ENCODE measurements around the gene TRIM50. TPM values are rescaled to one million over a fixed set of nuclear protein-coding genes. Genes with fewer than 3 reads are reported as not detected.
"Not testable (repeated sequence)": the region's sequence is repeated elsewhere in the genome, so short reads cannot be mapped to it uniquely, and the experiment has no call there.

The TRIM50 gene
- total and polyA plus RNA-seq, 2 experiments from 2014 or later: not detected

GRCh38 chr7:73318656-73319204 lies 9.2 kb downstream of the TRIM50 start:
- H3K9ac ChIP-seq; in situ Hi-C loops (cut with MboI): not testable (repeated sequence)
- WGBS, 2 experiments (ENCODE audit: low coverage in 1 of 2, low lambda C conversion rate in 2 of 2, missing lambda C conversion rate in 2 of 2): 63 to 72% methylated on average over 13 to 15 of the region's 18 CpGs

GRCh38 chr7:73316521-73316920 lies 11.4 kb downstream of the TRIM50 start:
- Histone ChIP-seq H3K4me1 (ENCODE audit: insufficient read depth) (no peaks in the 10 kb centered on the region), H2AFZ (no peak overlapping the region), H3F3A (ENCODE audit: insufficient read depth) (no peaks in the 10 kb centered on the region), H3K36me3 (ENCODE audit: low read depth) (no peaks in the 10 kb centered on the region), H3K9me3 (ENCODE audit: low read depth) (no peaks in the 10 kb centered on the region), H3K79me2 (ENCODE audit: insufficient read depth) (no peaks in the 10 kb centered on the region), H3K9ac (no peak overlapping the region), H3K4me3 (no peak overlapping the region), H3K27ac (no peak overlapping the region), H3K27me3 (replicated peaks; ENCODE audit: insufficient read depth) (no peaks in the 10 kb centered on the region; the same call in 1 of the 2 replicates), H4K20me1 (ENCODE audit: insufficient read depth) (no peaks in the 10 kb centered on the region), H3K4me2 (ENCODE audit: unreplicated experiment) (no peak overlapping the region), H3K9me2 (ENCODE audit: insufficient read depth) (no peaks in the 10 kb centered on the region)
- in situ Hi-C loops (cut with MboI): no loop called here
- TF ChIP-seq EZH2phosphoT487 (IDR thresholded peaks at IDR 0.05; ENCODE audit: insufficient read depth, low read depth) (no peak), EZH2 (IDR thresholded peaks at IDR 0.05; ENCODE audit: insufficient read depth, poor library complexity, severe bottlenecking) (no peak)
- DNase-seq: no peak
- WGBS, 2 experiments (ENCODE audit: low coverage in 1 of 2, low lambda C conversion rate in 2 of 2, missing lambda C conversion rate in 2 of 2): 62 to 72% methylated on average over 8 to 9 of the region's 9 CpGs

More at GRCh38 chr7:73318656-73319204, 9.2 kb downstream of the TRIM50 start:
- H3K4me1 ChIP-seq (ENCODE audit: insufficient read depth); DNase-seq; H2AFZ ChIP-seq; H3K79me2 ChIP-seq (ENCODE audit: insufficient read depth); H3F3A ChIP-seq (ENCODE audit: insufficient read depth); H3K27ac ChIP-seq; H3K36me3 ChIP-seq (ENCODE audit: low read depth); H3K4me2 ChIP-seq (ENCODE audit: unreplicated experiment); H3K27me3 ChIP-seq (replicated peaks; ENCODE audit: insufficient read depth); H3K9me2 ChIP-seq (ENCODE audit: insufficient read depth); H4K20me1 ChIP-seq (ENCODE audit: insufficient read depth); H3K4me3 ChIP-seq; H3K9me3 ChIP-seq (ENCODE audit: low read depth): not testable (repeated sequence)

GRCh38 chr7:73314271-73314670 lies 13.6 kb downstream of the TRIM50 start:
- Histone ChIP-seq H2AFZ (no peak overlapping the region), H3K79me2 (ENCODE audit: insufficient read depth) (no peaks in the 10 kb centered on the region), H3K9me3 (ENCODE audit: low read depth) (no peaks in the 10 kb centered on the region), H3K4me2 (ENCODE audit: unreplicated experiment) (no peak overlapping the region), H3K9me2 (ENCODE audit: insufficient read depth) (no peaks in the 10 kb centered on the region), H3K4me3 (no peak overlapping the region), H3K36me3 (ENCODE audit: low read depth) (no peaks in the 10 kb centered on the region), H3K27me3 (replicated peaks; ENCODE audit: insufficient read depth) (no peaks in the 10 kb centered on the region; the same call in 1 of the 2 replicates), H3K9ac (no peak overlapping the region), H3K4me1 (ENCODE audit: insufficient read depth) (peaks cover under 1% of the 10 kb centered on the region; the same call in 1 of the 2 replicates), H4K20me1 (ENCODE audit: insufficient read depth) (no peaks in the 10 kb centered on the region), H3F3A (ENCODE audit: insufficient read depth) (no peaks in the 10 kb centered on the region), H3K27ac (no peak overlapping the region)
- no peak for DNase-seq
- WGBS, 2 experiments (ENCODE audit: low coverage in 1 of 2, low lambda C conversion rate in 2 of 2, missing lambda C conversion rate in 2 of 2): 53 to 59% methylated on average over 5 of the region's 5 CpGs
- in situ Hi-C loops (cut with MboI): no loop called here
- no peak for TF ChIP-seq EZH2 (IDR thresholded peaks at IDR 0.05; ENCODE audit: insufficient read depth, poor library complexity, severe bottlenecking)
- no peak for TF ChIP-seq EZH2phosphoT487 (IDR thresholded peaks at IDR 0.05; ENCODE audit: insufficient read depth, low read depth)

- H4K20me1 ChIP-seq (ENCODE audit: insufficient read depth): no peaks in the 10 kb centered on the region
- H3K9me3 ChIP-seq (ENCODE audit: low read depth): no peaks in the 10 kb centered on the region
- in situ Hi-C loops (cut with MboI): no loop called here
- H3K36me3 ChIP-seq (ENCODE audit: low read depth): no peaks in the 10 kb centered on the region
- no peaks in the 10 kb centered on the region for H3F3A ChIP-seq (ENCODE audit: insufficient read depth)
- no peak overlapping the region for H3K4me3 ChIP-seq
- peaks cover 3% of the 10 kb centered on the region; the same call in 1 of the 2 replicates for H3K4me1 ChIP-seq (ENCODE audit: insufficient read depth)
- TF ChIP-seq EZH2 (IDR thresholded peaks at IDR 0.05; ENCODE audit: insufficient read depth, poor library complexity, severe bottlenecking) (no peak), EZH2phosphoT487 (IDR thresholded peaks at IDR 0.05; ENCODE audit: insufficient read depth, low read depth) (no peak)
- H3K4me2 ChIP-seq (ENCODE audit: unreplicated experiment): no peak overlapping the region
- 19 to 33% methylated on average over 4 of the region's 4 CpGs for WGBS, 2 experiments (ENCODE audit: low coverage in 1 of 2, low lambda C conversion rate in 2 of 2, missing lambda C conversion rate in 2 of 2)
- H3K9ac ChIP-seq: no peak overlapping the region
- no peaks in the 10 kb centered on the region for H3K9me2 ChIP-seq (ENCODE audit: insufficient read depth)
- H2AFZ ChIP-seq: no peak overlapping the region
- no peak for DNase-seq
- no peaks in the 10 kb centered on the region; the same call in 1 of the 2 replicates for H3K27me3 ChIP-seq (replicated peaks; ENCODE audit: insufficient read depth)
- no peaks in the 10 kb centered on the region for H3K79me2 ChIP-seq (ENCODE audit: insufficient read depth)
- H3K27ac ChIP-seq: no peak overlapping the region
These were observed 14.4 kb downstream of the TRIM50 start for GRCh38 chr7:73313521-73313906.

Data from GM23248 (cell line).